ENCODE data around the gene NEURL1B.
"Not testable (repeated sequence)": the region's sequence is repeated elsewhere in the genome, so short reads cannot be mapped to it uniquely, and the experiment has no call there.

The NEURL1B gene

GRCh38 chr5:172635038-172635437, 6.0 kb upstream of the NEURL1B start:
- DNase-seq = no peak

- DNase-seq = no peak
Measured at GRCh38 chr5:172636279-172637050, 4.6 kb upstream of the NEURL1B start.

- peak; percentile 92 for DNase-seq
Measured at GRCh38 chr5:172637110-172637580, 3.9 kb upstream of the NEURL1B start.

- DNase-seq = no peak
Measured at GRCh38 chr5:172637740-172638139, 3.3 kb upstream of the NEURL1B start.

- DNase-seq = no peak
Measured at GRCh38 chr5:172638209-172638768, 2.8 kb upstream of the NEURL1B start.

GRCh38 chr5:172640139-172640538, 924 bp upstream of the NEURL1B start:
- DNase-seq = no peak

GRCh38 chr5:172641359-172642050, 442 bp downstream of the NEURL1B start:
- no peak for DNase-seq

- no peak for DNase-seq
Measured at GRCh38 chr5:172642051-172642409, 967 bp downstream of the NEURL1B start.

GRCh38 chr5:172642486-172642885, 1.4 kb downstream of the NEURL1B start:
- no peak for DNase-seq

GRCh38 chr5:172642926-172643871, 2.1 kb downstream of the NEURL1B start:
- no peak for DNase-seq

GRCh38 chr5:172644266-172644665, 3.2 kb downstream of the NEURL1B start:
- DNase-seq = no peak

- DNase-seq = no peak
Measured at GRCh38 chr5:172644711-172645110, 3.6 kb downstream of the NEURL1B start.

GRCh38 chr5:172645271-172646055, 4.4 kb downstream of the NEURL1B start:
- no peak for DNase-seq

GRCh38 chr5:172646716-172647285, 5.7 kb downstream of the NEURL1B start:
- DNase-seq = no peak

GRCh38 chr5:172647352-172648012, 6.4 kb downstream of the NEURL1B start:
- DNase-seq = no peak

GRCh38 chr5:172648013-172648381, 6.9 kb downstream of the NEURL1B start:
- no peak for DNase-seq

- DNase-seq = no peak
Measured at GRCh38 chr5:172648755-172649154, 7.7 kb downstream of the NEURL1B start.

- DNase-seq = not testable (repeated sequence)
Measured at GRCh38 chr5:172656496-172656895, 15.4 kb downstream of the NEURL1B start.

GRCh38 chr5:172657524-172658233, 16.6 kb downstream of the NEURL1B start:
- DNase-seq = not testable (repeated sequence)

GRCh38 chr5:172658391-172658790, 17.3 kb downstream of the NEURL1B start:
- no peak for DNase-seq
